GM12878 (cell line): Measurements from ENCODE around the gene ATL1. TPM values are rescaled to one million over a fixed set of nuclear protein-coding genes. Genes with fewer than 3 reads are reported as not detected.

Source experiments
- EZH2 ChIP-seq: IDR thresholded peaks from 2 replicates; pipeline ENCODE4 v1.6.1; 2012; ENCODE audit warnings: low read depth, mild to moderate bottlenecking, control low read depth, inconsistent platforms, low read length, borderline replicate concordance; ENCODE audit not compliant: control insufficient read depth
- FOS ChIP-seq: IDR thresholded peaks from 3 replicates; pipeline ENCODE4 v1.6.1; 2011; ENCODE audit warnings: borderline replicate concordance; ENCODE audit not compliant: insufficient read length; ENCODE audit errors: extremely low read depth
- KLF5 ChIP-seq: fragments of 450-650 bp; IDR thresholded peaks from 2 replicates; pipeline ENCODE4 v1.6.1; 2014; ENCODE audit warnings: mild to moderate bottlenecking; ENCODE audit not compliant: partially characterized antibody
- PBX3 ChIP-seq: IDR thresholded peaks from 2 replicates; pipeline ENCODE4 v1.6.1; 2011; ENCODE audit warnings: mild to moderate bottlenecking, low read depth, low read length, moderate library complexity; ENCODE audit not compliant: insufficient replicate concordance
- SMARCA5 ChIP-seq: fragments of 450-650 bp; IDR thresholded peaks from 2 replicates; pipeline ENCODE4 v1.6.1; 2017; ENCODE audit warnings: mild to moderate bottlenecking
- ZNF687 ChIP-seq: fragments of 450-650 bp; IDR thresholded peaks from 2 replicates; pipeline ENCODE4 v1.6.1; 2017; ENCODE audit warnings: mild to moderate bottlenecking, moderate library complexity
- polyA plus RNA-seq, 11 experiments: library from polyadenylated mRNA; depleted of rRNA in 4 of 11; unstranded in 6 of 11; stranded (reverse) in 5 of 11; fragments of >200 nt; fragmentation: Nextera tagmentation in 4 of 11; fragmentation: Illumina TruSeq in 1 of 11; extraction: Ambion mirVana in 4 of 11; extraction: Trizol in 1 of 11; gene quantifications; 1 replicate in 1 of 11; 2 replicates in 10 of 11; pipeline versions ENCODE4 v1.2.1 to v1.2.3, GENCODE V29; 2011 to 2016; ENCODE audit warnings: inconsistent platforms in 2 of 11, missing spikeins in 2 of 11, low read depth in 1 of 11
- total RNA-seq, 4 experiments: library from RNA; depleted of rRNA in 3 of 4; stranded (reverse); fragments of >200 nt in 3 of 4; fragmentation: Illumina TruSeq in 1 of 4; extraction: Trizol in 1 of 4; gene quantifications; 2 replicates each; pipeline versions ENCODE4 v1.2.1 to v1.2.3, GENCODE V29; 2013 to 2021
- TF ChIP-seq, protein P1 (sequence below): IDR thresholded peaks from 2 replicates; pipeline ENCODE4 v1.6.1; 2012; ENCODE audit warnings: low read length, inconsistent platforms

Gene ATL1
- total and polyA plus RNA-seq, 10 of the 15 experiments (the other 5 are each of a cell fraction or from before 2014, with no cell fraction given) = 0.11 to 1.2 (median 0.58) TPM; not detected in 1

DNA sequence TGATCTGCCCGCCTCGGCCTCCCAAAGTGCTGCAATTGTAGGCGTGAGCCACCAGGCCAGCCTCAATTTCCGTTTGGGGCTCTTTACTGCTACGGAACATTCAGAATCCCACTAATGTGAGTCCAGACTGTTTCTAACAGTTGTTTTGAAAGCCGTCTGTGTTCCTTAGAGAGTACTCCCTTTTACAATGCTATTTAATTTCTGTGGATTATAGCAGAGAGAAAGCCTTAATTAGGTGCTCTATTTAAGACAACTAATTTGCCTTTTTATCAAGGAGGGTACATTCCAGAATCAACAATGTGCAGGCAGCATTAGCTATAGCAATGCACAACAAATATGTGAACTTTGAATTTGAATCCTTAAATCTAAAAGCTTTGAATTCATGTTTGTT, 110.9 kb downstream of the ATL1 start (continued):
- TF ChIP-seq ZNF687 = no peak
- TF ChIP-seq FOS = no peak
- TF ChIP-seq, protein P1, sequence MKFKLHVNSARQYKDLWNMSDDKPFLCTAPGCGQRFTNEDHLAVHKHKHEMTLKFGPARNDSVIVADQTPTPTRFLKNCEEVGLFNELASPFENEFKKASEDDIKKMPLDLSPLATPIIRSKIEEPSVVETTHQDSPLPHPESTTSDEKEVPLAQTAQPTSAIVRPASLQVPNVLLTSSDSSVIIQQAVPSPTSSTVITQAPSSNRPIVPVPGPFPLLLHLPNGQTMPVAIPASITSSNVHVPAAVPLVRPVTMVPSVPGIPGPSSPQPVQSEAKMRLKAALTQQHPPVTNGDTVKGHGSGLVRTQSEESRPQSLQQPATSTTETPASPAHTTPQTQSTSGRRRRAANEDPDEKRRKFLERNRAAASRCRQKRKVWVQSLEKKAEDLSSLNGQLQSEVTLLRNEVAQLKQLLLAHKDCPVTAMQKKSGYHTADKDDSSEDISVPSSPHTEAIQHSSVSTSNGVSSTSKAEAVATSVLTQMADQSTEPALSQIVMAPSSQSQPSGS = no peak
- TF ChIP-seq EZH2 = no peak
- TF ChIP-seq SMARCA5 = no peak
- TF ChIP-seq PBX3 = no peak
- no peak for TF ChIP-seq KLF5
